ENCODE results near the gene TNKS2.

The TNKS2 gene

DNA sequence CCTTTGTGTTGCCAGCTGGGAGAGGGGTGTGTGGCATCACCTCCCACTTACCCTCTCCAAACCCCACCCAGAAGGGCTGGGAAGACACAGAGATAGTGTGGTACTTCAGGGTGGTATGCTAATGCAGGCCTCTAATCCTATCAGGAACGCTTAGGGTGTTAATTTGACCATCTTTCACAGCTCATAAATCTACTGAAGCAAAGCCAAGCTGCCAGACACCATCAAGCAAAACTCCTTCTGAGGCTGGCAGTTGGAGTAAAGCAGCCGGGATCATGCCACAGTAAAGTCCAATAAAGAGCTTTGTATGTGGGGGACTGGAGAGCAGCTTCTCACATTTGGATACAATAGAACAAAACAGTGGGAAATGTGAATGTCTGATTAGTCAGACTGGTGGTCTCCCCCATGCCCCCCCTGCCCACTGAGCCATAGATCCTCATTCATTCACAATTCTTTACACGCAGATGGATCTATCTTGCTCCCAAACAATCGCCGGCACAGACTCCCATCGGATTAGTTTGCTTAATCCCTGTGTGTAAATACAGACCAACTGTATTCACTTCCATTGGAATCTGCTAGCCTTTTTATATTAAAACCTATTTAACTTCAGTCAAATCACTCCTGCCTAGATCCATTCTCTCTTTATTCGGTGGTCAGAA is 81.4 kb downstream of the TNKS2 start:
- no peak for DNase-seq (ENCODE audit: low spot score)
- in situ Hi-C loops (cut with MboI; ENCODE audit: low sequenced_read_pairs, unreplicated experiment) = no loop called here
- TF ChIP-seq, protein P1, sequence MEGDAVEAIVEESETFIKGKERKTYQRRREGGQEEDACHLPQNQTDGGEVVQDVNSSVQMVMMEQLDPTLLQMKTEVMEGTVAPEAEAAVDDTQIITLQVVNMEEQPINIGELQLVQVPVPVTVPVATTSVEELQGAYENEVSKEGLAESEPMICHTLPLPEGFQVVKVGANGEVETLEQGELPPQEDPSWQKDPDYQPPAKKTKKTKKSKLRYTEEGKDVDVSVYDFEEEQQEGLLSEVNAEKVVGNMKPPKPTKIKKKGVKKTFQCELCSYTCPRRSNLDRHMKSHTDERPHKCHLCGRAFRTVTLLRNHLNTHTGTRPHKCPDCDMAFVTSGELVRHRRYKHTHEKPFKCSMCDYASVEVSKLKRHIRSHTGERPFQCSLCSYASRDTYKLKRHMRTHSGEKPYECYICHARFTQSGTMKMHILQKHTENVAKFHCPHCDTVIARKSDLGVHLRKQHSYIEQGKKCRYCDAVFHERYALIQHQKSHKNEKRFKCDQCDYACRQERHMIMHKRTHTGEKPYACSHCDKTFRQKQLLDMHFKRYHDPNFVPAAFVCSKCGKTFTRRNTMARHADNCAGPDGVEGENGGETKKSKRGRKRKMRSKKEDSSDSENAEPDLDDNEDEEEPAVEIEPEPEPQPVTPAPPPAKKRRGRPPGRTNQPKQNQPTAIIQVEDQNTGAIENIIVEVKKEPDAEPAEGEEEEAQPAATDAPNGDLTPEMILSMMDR (IDR thresholded peaks at IDR 0.05; ENCODE audit: borderline replicate concordance, control extremely low read depth, extremely low read depth, insufficient read depth, missing control alignments) = no peak

DNA sequence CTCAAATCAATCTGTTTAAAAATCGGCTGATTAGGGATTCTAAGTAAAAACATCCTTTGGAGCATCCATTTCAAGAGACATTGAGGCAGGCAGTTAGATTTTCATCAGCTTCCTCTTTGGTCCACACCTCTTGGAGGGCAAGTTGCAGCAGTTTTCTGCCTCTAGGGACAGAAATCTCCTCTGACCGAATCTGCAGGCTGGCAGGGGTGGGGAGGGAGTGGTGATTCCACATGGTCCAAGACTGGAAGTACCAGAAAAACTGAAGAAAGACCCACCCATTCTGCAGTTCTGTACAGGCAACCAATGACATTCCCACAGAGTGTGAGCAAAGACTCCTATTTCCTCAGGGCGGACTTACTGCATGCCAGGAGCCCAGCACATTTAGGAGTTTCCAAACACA is 82.1 kb downstream of the TNKS2 start:
- DNase-seq (ENCODE audit: low spot score) = no peak
- in situ Hi-C loops (cut with MboI; ENCODE audit: low sequenced_read_pairs, unreplicated experiment) = no loop called here
- TF ChIP-seq, protein P1 (IDR thresholded peaks at IDR 0.05; ENCODE audit: borderline replicate concordance, control extremely low read depth, extremely low read depth, insufficient read depth, missing control alignments) = no peak

DNA sequence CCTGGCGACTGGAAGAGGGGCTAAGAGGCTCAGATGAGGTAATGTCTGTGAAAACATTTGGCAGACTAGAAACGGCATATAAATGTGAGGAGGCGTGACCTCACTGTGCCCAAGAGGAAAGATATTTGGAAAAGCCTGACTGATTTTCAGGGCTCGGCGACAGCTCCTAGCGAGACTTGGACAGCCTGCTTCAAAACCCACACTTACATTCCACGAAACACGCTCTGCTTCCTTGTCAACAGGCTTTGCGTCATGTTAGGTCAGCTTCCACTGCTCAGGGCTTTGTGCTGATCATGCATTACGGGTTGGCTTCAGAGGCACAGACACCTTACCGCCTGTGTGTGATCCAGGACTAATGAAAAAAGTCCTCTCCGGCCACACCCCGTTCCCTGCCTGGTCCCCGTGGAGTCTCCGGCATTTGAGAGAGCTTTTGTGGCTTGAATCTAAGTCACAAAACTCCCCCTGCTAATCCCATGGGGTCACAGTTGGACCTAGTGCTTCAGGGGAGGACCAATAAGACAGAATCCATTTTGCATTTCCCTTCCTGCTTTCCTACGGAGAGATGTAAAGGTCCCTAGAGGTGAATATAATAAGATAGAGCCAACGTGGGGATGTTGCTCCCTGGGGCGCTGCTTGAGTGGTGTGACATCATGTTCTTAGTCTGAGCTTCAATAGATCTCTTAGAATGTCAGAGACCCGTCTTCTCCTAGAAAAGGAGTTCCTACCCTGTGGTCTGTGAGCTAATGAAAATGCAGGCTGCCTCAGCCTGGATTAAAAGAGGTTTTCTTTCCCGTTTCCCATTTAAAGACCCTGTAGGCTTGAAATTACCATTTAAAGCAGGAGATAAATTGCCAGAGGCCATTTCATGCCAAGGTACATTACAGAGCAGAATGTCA is 85.6 kb downstream of the TNKS2 start:
- in situ Hi-C loops (cut with MboI; ENCODE audit: low sequenced_read_pairs, unreplicated experiment) = no loop called here
- no peak for DNase-seq (ENCODE audit: low spot score)
- TF ChIP-seq, protein P1 (IDR thresholded peaks at IDR 0.05; ENCODE audit: borderline replicate concordance, control extremely low read depth, extremely low read depth, insufficient read depth, missing control alignments) = no peak

DNA sequence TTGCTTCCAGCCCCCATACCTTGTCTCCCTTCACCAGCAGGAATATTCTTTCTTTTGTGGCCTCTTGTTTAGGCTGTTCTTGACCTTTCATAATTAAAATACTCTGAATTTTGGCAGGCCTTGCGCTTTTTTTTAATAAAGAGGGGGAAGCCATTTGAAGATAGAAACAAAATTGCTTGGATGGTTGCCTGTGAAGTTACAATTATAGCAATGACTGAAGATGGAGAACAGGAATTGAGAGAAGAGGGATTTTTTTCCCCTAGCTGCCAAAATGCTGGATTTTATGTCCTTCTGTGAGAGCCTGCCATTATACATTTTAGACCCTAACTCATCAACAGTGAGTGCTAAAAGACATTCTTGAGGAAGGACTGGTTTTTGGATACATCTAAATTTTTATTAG is 86.3 kb downstream of the TNKS2 start:
- in situ Hi-C loops (cut with MboI; ENCODE audit: low sequenced_read_pairs, unreplicated experiment) = no loop called here
- no peak for DNase-seq (ENCODE audit: low spot score)
- TF ChIP-seq, protein P1 (IDR thresholded peaks at IDR 0.05; ENCODE audit: borderline replicate concordance, control extremely low read depth, extremely low read depth, insufficient read depth, missing control alignments) = no peak

DNA sequence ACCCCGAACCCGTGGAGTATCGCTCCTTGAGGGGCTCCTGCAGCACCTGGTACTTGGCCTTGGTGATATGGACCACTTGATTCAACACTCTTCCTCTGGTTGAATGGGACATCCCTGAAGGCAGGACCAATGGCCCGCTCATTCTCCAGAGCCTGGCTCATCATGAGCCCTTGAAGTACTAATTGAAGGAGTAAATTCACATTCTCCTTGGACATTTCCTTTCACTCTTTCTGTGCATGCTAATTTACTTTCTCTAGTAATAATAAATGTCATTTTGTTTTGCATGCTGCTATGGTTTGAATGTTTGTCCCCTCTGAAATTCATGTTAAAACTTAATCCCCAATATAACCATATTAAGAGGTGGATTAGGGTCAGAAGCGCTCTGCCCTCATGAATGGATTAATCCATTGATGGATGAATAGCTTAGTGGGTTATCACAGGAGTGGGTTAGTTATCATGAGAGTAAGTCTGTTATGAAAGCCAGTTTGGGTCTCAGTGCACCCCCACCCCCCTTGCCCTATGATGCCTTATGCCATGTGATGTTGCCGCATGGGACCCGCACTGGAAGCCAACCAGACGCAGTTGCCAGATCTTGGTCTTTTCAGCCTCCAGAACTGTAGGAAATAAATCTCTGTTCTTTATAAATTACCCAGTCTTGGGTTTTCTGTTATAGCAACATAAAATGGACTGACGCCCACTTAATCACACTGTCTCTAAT is 87.3 kb downstream of the TNKS2 start:
- DNase-seq (ENCODE audit: low spot score) = no peak
- TF ChIP-seq, protein P1 (IDR thresholded peaks at IDR 0.05; ENCODE audit: borderline replicate concordance, control extremely low read depth, extremely low read depth, insufficient read depth, missing control alignments) = no peak
- in situ Hi-C loops (cut with MboI; ENCODE audit: low sequenced_read_pairs, unreplicated experiment) = no loop called here

DNA sequence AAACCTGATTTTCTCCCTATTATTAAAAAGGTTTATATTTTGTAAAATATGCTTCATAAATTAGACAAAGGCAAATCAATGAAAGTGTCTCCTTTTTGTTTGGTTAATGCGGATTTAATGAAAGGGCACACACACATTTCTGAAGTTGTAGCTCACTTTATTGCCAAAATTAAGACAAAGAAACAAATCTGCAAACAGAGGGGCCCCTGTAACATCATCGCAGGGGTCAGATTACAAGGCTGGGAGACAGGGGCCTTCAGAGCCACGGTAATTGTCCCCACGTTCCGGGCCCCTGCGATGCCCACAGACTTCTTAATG is 88.7 kb downstream of the TNKS2 start:
- no peak for DNase-seq (ENCODE audit: low spot score)
- TF ChIP-seq, protein P1 (IDR thresholded peaks at IDR 0.05; ENCODE audit: borderline replicate concordance, control extremely low read depth, extremely low read depth, insufficient read depth, missing control alignments) = no peak
- in situ Hi-C loops (cut with MboI; ENCODE audit: low sequenced_read_pairs, unreplicated experiment) = no loop called here

Data from GM13976 (cell line).